Measurements from ENCODE around the gene CCDC192. TPM values are rescaled to one million over a fixed set of nuclear protein-coding genes. Genes with fewer than 3 reads are reported as not detected.

The CCDC192 gene
- total RNA-seq, 1 experiment from 2014 or later, result 0.52 TPM

DNA sequence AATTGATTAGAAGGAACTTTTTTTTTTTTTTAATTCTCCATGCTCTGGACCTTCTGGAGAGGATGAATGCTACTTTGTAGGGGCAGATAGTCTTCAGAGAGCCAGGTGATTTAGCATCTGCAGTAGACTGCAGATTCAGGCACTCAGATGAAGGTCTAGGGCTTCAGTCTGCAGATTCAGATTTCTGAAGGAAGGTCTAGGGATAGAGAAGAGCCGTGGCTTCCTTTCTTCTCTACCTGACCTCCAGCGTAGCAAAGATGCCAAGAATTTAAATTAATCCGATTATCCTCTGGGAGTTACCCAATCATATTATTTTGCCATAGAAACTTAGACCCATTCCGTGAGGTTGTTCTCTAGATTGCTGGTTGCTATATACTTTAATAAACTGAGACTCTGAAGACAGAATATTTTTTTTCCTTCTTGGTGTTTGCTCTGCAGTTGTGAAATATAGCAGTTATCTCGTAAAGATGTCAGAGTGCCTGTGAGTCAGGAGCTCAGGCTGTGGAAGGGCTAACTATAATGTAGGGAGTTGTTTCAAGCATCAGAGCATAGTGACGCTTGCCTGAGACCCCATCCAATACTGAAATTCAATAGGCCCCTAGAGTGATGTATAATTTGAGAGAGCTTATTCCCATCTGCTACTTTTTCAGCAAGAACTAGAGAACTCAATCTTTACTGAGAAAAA is 247.7 kb downstream of the CCDC192 start (continued):
- no peak for TF ChIP-seq SMAD3 (CRISPR knock-in tag; IDR thresholded peaks at IDR 0.05; ENCODE audit: borderline replicate concordance)

DNA sequence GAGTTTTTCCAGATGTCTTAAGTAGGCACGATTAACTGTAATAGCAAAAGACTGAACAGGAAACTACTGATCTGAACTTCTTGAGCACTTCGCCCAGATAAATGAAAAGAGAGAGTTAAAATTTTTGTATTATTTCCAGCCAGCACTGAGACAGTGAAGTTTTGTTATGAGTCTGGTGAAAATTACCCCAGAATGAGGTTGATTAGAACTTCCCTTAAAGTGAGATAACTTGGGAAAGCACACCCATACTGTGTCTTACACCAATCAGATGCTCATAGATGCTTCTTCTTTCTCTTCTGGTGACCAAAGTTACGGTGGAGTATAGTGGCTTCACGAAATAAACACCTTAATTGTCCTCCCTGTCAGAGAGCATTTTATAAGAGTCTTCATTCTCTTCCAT is 248.6 kb downstream of the CCDC192 start:
- H3K9me3 Mint-ChIP-seq, result peaks cover 6% of the 10 kb centered on the region
- no peak for TF ChIP-seq ZNF671 (CRISPR knock-in tag; IDR thresholded peaks at IDR 0.05)
- TF ChIP-seq PREB (CRISPR knock-in tag; IDR thresholded peaks at IDR 0.05; ENCODE audit: borderline replicate concordance), result no peak
- TF ChIP-seq MAX (CRISPR knock-in tag; IDR thresholded peaks at IDR 0.05), result no peak
- no peak for TF ChIP-seq ZNF263 (CRISPR knock-in tag; IDR thresholded peaks at IDR 0.05; ENCODE audit: low read depth)
- no peak for TF ChIP-seq MYBL2 (CRISPR knock-in tag; IDR thresholded peaks at IDR 0.05)
- TF ChIP-seq, protein P1, sequence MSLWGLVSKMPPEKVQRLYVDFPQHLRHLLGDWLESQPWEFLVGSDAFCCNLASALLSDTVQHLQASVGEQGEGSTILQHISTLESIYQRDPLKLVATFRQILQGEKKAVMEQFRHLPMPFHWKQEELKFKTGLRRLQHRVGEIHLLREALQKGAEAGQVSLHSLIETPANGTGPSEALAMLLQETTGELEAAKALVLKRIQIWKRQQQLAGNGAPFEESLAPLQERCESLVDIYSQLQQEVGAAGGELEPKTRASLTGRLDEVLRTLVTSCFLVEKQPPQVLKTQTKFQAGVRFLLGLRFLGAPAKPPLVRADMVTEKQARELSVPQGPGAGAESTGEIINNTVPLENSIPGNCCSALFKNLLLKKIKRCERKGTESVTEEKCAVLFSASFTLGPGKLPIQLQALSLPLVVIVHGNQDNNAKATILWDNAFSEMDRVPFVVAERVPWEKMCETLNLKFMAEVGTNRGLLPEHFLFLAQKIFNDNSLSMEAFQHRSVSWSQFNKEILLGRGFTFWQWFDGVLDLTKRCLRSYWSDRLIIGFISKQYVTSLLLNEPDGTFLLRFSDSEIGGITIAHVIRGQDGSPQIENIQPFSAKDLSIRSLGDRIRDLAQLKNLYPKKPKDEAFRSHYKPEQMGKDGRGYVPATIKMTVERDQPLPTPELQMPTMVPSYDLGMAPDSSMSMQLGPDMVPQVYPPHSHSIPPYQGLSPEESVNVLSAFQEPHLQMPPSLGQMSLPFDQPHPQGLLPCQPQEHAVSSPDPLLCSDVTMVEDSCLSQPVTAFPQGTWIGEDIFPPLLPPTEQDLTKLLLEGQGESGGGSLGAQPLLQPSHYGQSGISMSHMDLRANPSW (CRISPR knock-in tag; conservative IDR thresholded peaks at IDR 0.05; ENCODE audit: low read depth), result no peak
- no peak for TF ChIP-seq ZBTB43 (CRISPR knock-in tag; IDR thresholded peaks at IDR 0.05)
- TF ChIP-seq GABPB1 (CRISPR knock-in tag; IDR thresholded peaks at IDR 0.05), result no peak
- TF ChIP-seq, protein P2, sequence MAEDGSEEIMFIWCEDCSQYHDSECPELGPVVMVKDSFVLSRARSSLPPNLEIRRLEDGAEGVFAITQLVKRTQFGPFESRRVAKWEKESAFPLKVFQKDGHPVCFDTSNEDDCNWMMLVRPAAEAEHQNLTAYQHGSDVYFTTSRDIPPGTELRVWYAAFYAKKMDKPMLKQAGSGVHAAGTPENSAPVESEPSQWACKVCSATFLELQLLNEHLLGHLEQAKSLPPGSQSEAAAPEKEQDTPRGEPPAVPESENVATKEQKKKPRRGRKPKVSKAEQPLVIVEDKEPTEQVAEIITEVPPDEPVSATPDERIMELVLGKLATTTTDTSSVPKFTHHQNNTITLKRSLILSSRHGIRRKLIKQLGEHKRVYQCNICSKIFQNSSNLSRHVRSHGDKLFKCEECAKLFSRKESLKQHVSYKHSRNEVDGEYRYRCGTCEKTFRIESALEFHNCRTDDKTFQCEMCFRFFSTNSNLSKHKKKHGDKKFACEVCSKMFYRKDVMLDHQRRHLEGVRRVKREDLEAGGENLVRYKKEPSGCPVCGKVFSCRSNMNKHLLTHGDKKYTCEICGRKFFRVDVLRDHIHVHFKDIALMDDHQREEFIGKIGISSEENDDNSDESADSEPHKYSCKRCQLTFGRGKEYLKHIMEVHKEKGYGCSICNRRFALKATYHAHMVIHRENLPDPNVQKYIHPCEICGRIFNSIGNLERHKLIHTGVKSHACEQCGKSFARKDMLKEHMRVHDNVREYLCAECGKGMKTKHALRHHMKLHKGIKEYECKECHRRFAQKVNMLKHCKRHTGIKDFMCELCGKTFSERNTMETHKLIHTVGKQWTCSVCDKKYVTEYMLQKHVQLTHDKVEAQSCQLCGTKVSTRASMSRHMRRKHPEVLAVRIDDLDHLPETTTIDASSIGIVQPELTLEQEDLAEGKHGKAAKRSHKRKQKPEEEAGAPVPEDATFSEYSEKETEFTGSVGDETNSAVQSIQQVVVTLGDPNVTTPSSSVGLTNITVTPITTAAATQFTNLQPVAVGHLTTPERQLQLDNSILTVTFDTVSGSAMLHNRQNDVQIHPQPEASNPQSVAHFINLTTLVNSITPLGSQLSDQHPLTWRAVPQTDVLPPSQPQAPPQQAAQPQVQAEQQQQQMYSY (CRISPR knock-in tag; IDR thresholded peaks at IDR 0.05), result no peak
- no peak for TF ChIP-seq PRRX2 (CRISPR knock-in tag; IDR thresholded peaks at IDR 0.05)
- TF ChIP-seq, protein P3, sequence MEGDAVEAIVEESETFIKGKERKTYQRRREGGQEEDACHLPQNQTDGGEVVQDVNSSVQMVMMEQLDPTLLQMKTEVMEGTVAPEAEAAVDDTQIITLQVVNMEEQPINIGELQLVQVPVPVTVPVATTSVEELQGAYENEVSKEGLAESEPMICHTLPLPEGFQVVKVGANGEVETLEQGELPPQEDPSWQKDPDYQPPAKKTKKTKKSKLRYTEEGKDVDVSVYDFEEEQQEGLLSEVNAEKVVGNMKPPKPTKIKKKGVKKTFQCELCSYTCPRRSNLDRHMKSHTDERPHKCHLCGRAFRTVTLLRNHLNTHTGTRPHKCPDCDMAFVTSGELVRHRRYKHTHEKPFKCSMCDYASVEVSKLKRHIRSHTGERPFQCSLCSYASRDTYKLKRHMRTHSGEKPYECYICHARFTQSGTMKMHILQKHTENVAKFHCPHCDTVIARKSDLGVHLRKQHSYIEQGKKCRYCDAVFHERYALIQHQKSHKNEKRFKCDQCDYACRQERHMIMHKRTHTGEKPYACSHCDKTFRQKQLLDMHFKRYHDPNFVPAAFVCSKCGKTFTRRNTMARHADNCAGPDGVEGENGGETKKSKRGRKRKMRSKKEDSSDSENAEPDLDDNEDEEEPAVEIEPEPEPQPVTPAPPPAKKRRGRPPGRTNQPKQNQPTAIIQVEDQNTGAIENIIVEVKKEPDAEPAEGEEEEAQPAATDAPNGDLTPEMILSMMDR (IDR thresholded peaks at IDR 0.05), result no peak
- no peak for TF ChIP-seq NFE2L1 (CRISPR knock-in tag; IDR thresholded peaks at IDR 0.05)
- TF ChIP-seq ETV6 (CRISPR knock-in tag; IDR thresholded peaks at IDR 0.05), result no peak
- TF ChIP-seq, protein P4, sequence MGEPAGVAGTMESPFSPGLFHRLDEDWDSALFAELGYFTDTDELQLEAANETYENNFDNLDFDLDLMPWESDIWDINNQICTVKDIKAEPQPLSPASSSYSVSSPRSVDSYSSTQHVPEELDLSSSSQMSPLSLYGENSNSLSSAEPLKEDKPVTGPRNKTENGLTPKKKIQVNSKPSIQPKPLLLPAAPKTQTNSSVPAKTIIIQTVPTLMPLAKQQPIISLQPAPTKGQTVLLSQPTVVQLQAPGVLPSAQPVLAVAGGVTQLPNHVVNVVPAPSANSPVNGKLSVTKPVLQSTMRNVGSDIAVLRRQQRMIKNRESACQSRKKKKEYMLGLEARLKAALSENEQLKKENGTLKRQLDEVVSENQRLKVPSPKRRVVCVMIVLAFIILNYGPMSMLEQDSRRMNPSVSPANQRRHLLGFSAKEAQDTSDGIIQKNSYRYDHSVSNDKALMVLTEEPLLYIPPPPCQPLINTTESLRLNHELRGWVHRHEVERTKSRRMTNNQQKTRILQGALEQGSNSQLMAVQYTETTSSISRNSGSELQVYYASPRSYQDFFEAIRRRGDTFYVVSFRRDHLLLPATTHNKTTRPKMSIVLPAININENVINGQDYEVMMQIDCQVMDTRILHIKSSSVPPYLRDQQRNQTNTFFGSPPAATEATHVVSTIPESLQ (CRISPR knock-in tag; IDR thresholded peaks at IDR 0.05), result no peak
- ChIA-PET CTCF (no interaction called here), POLR2A (no interaction called here)
- ATAC-seq, result no peak
- no peaks in the 10 kb centered on the region for H3K4me1 Mint-ChIP-seq
- H3K4me3 Mint-ChIP-seq, result no peak overlapping the region
- H3K27ac Mint-ChIP-seq, result no peak overlapping the region
- H3K27me3 Mint-ChIP-seq (ENCODE audit: low read depth), result peaks cover 47% of the 10 kb centered on the region
- DNase-seq (ENCODE audit: low spot score), result no peak
- no peaks in the 10 kb centered on the region for H3K36me3 Mint-ChIP-seq

All from WTC11 (cell line).